IMR-90 (cell line): Measurements from ENCODE around the gene LCN2. TPM values are rescaled to one million over a fixed set of nuclear protein-coding genes. Genes with fewer than 3 reads are reported as not detected.
A peak's percentile ranks its signal among the peaks of the same experiment; 100 is the strongest.

Experiments
- ATAC-seq: fragments of 200-7000 bp; cut with Tn5 transposase; 2 replicates; pipeline ENCODE4 v1.9.1; 2020; ENCODE audit warnings: low read depth, mild to moderate bottlenecking, moderate library complexity
- BruUV-seq: library from RNA; stranded (reverse); fragments of 400-500 nt; replicated peaks from 2 replicates; lab custom pipeline; 2021; lab: Mats Ljungman, UMichigan
- CTCF ChIA-PET: fragments of 300-600 bp; formaldehyde crosslinking; extraction: SDS; loops from one replicate; lab custom pipeline; 2021; ENCODE audit warnings: antibody characterized with exemption; lab: Yijun Ruan, JAX
- POLR2A ChIA-PET: fragments of 300-600 bp; sonication (Branson Sonifier 250); formaldehyde crosslinking; loops from one replicate; lab custom pipeline; 2022; ENCODE audit warnings: antibody characterized with exemption; ENCODE audit not compliant: unreplicated experiment; lab: Charles Lee
- DNase-seq: peaks from one replicate; pipeline ENCODE4 v3.0.0; 2013
- H2AFZ ChIP-seq: replicated peaks from 2 replicates; pipeline ENCODE3; 2013; ENCODE audit warnings: low read length, mild to moderate bottlenecking; ENCODE audit not compliant: poor library complexity
- H2AK5ac ChIP-seq: 2 replicates; pipeline ENCODE4 v1.6.1; 2013; ENCODE audit warnings: low read depth, low read length, inconsistent platforms
- H2AK9ac ChIP-seq: replicated peaks from 2 replicates; pipeline ENCODE3; 2013; ENCODE audit warnings: mild to moderate bottlenecking, low read depth, low read length, moderate library complexity; ENCODE audit not compliant: poor library complexity
- H2BK120ac ChIP-seq: 2 replicates; pipeline ENCODE4 v1.6.1; 2013; ENCODE audit warnings: low read depth, low read length, inconsistent platforms
- H2BK15ac ChIP-seq: 3 replicates; pipeline ENCODE4 v1.6.1; 2013; ENCODE audit warnings: low read depth, low read length, inconsistent platforms
- H2BK20ac ChIP-seq: 2 replicates; pipeline ENCODE4 v1.6.1; 2013; ENCODE audit warnings: low read depth, mild to moderate bottlenecking, inconsistent platforms, low read length, moderate library complexity
- H2BK5ac ChIP-seq: 2 replicates; pipeline ENCODE4 v1.6.1; 2013; ENCODE audit warnings: mild to moderate bottlenecking, low read depth, low read length, inconsistent platforms; ENCODE audit not compliant: poor library complexity, severe bottlenecking
- H3K14ac ChIP-seq: replicated peaks from 2 replicates; pipeline ENCODE4 v1.6.1; 2013; ENCODE audit warnings: low read depth, low read length, inconsistent platforms
- H3K18ac ChIP-seq: 2 replicates; pipeline ENCODE4 v1.6.1; 2013; ENCODE audit warnings: low read depth, low read length, control low read depth
- H3K23ac ChIP-seq: 2 replicates; pipeline ENCODE4 v1.6.1; 2013; ENCODE audit warnings: low read depth, low read length, inconsistent platforms
- H3K27ac ChIP-seq: 2 replicates; pipeline ENCODE4 v1.5.1; 2013; ENCODE audit warnings: mild to moderate bottlenecking, control low read depth, low read length; ENCODE audit not compliant: insufficient read depth
- H3K27me3 ChIP-seq: 2 replicates; pipeline ENCODE4 v1.6.1; 2013; ENCODE audit warnings: low read length; ENCODE audit not compliant: control insufficient read depth, insufficient read depth
- H3K36me3 ChIP-seq: 2 replicates; pipeline ENCODE4 v1.6.1; 2013; ENCODE audit warnings: low read length, mixed read lengths; ENCODE audit not compliant: control insufficient read depth, insufficient read depth
- H3K4ac ChIP-seq: 2 replicates; pipeline ENCODE4 v1.6.1; 2013; ENCODE audit warnings: low read depth, low read length, inconsistent platforms
- H3K4me1 ChIP-seq: 2 replicates; pipeline ENCODE4 v1.6.1; 2013; ENCODE audit warnings: low read length, mixed read lengths; ENCODE audit not compliant: control insufficient read depth, insufficient read depth
- H3K4me2 ChIP-seq: 2 replicates; pipeline ENCODE4 v1.6.1; 2013; ENCODE audit warnings: low read depth, mild to moderate bottlenecking, control low read depth, low read length, moderate library complexity
- H3K4me3 ChIP-seq: 2 replicates; pipeline ENCODE4 v1.5.1; 2013; ENCODE audit warnings: low read depth, mild to moderate bottlenecking, control low read depth, low read length, moderate library complexity; ENCODE audit not compliant: insufficient read depth
- H3K56ac ChIP-seq: 2 replicates; pipeline ENCODE4 v1.6.1; 2013; ENCODE audit warnings: low read length, inconsistent platforms; ENCODE audit not compliant: insufficient read depth; ENCODE audit errors: extremely low read depth
- H3K79me1 ChIP-seq, 2 experiments: 2 replicates each; pipeline ENCODE4 v1.6.1; 2013; ENCODE audit warnings: low read length in 2 of 2, inconsistent platforms in 1 of 2, low read depth in 1 of 2
- H3K9ac ChIP-seq: 2 replicates; pipeline ENCODE4 v1.6.1; 2013; ENCODE audit warnings: low read depth, low read length, control low read depth
- H3K9me1 ChIP-seq: 2 replicates; pipeline ENCODE4 v1.6.1; 2013; ENCODE audit warnings: low read length, inconsistent platforms; ENCODE audit not compliant: insufficient read depth
- H3K9me3 ChIP-seq: 2 replicates; pipeline ENCODE4 v1.6.1; 2013; ENCODE audit warnings: low read length; ENCODE audit not compliant: control insufficient read depth, insufficient read depth
- H4K20me1 ChIP-seq: 2 replicates; pipeline ENCODE4 v1.6.1; 2013; ENCODE audit warnings: low read length, inconsistent platforms; ENCODE audit not compliant: insufficient read depth
- H4K5ac ChIP-seq: 2 replicates; pipeline ENCODE4 v1.6.1; 2013; ENCODE audit warnings: mild to moderate bottlenecking, low read depth, low read length, control low read depth
- H4K8ac ChIP-seq, 2 experiments: 2 replicates each; pipeline ENCODE4 v1.6.1; 2013; ENCODE audit warnings: low read depth in 2 of 2, low read length in 2 of 2, control low read depth in 1 of 2, inconsistent platforms in 1 of 2
- H4K91ac ChIP-seq: 2 replicates; pipeline ENCODE4 v1.6.1; 2013; ENCODE audit warnings: low read depth, low read length, inconsistent platforms; ENCODE audit not compliant: insufficient read depth
- CEBPB ChIP-seq: IDR thresholded peaks from 2 replicates; pipeline ENCODE4 v1.6.1; 2012; ENCODE audit warnings: low read depth, low read length, improper control_type of control experiment
- CHD1 ChIP-seq: IDR thresholded peaks from 2 replicates; pipeline ENCODE4 v1.6.1; 2012; ENCODE audit warnings: low read depth, low read length, improper control_type of control experiment
- CTCF ChIP-seq: conservative IDR thresholded peaks from 2 replicates; pipeline ENCODE4 v1.5.1; 2012; ENCODE audit warnings: mild to moderate bottlenecking, low read depth, low read length, improper control_type of control experiment
- FOS ChIP-seq: fragments of 150-350 bp; IDR thresholded peaks from 2 replicates; pipeline ENCODE4 v1.6.1; 2016; ENCODE audit warnings: low read depth, low read length
- POLR2A ChIP-seq: IDR thresholded peaks from 2 replicates; pipeline ENCODE4 v1.6.1; 2012; ENCODE audit warnings: mild to moderate bottlenecking, low read depth, low read length
- RCOR1 ChIP-seq: IDR thresholded peaks from 2 replicates; pipeline ENCODE4 v1.6.1; 2012; ENCODE audit warnings: mild to moderate bottlenecking, low read length, improper control_type of control experiment; ENCODE audit not compliant: insufficient replicate concordance
- WGBS, 2 experiments: methylation state at CpG; one replicate each; pipeline versions ENCODE4 v1.1.5 to v1.1.7; 2013; ENCODE audit warnings: missing lambda C conversion rate in 2 of 2; ENCODE audit not compliant: insufficient read length in 1 of 2; ENCODE audit errors: extremely low coverage in 2 of 2; 5-methylcytosine and 5-hydroxymethylcytosine counted together
- dilution Hi-C: fragments of 300-500 bp; cut with HindIII; formaldehyde crosslinking; loops from one replicate; pipeline ENCODE4 v1.14.3; 2018; ENCODE audit warnings: low sequenced_read_pairs; ENCODE audit not compliant: unreplicated experiment
- in situ Hi-C: fragments of 300-500 bp; cut with MboI; formaldehyde crosslinking; loops from 3 replicates; pipeline ENCODE4 v1.14.3; 2019; ENCODE audit warnings: low sequenced_read_pairs, inconsistent platforms, mixed read lengths
- intact Hi-C: fragments of 100-400 bp; cut with micrococcal nuclease; formaldehyde crosslinking; loops from 2 replicates; pipeline ENCODE4 v1.10.0; 2022
- polyA plus RNA-seq, 3 experiments: library from polyadenylated mRNA; depleted of rRNA; stranded (reverse); fragments of >200 nt; gene quantifications; 2 replicates each; pipeline ENCODE4 v1.2.3, GENCODE V29; 2012; ENCODE audit warnings: low replicate concordance in 1 of 3
- total RNA-seq: library from RNA; depleted of rRNA; stranded (reverse); fragments of >200 nt; gene quantifications from 2 replicates; pipeline ENCODE4 v1.2.3, GENCODE V29; 2012

Gene LCN2
- total and polyA plus RNA-seq, 2 of the 4 experiments (the other 2 are of a cell fraction): not detected

- Histone ChIP-seq H4K5ac (no peak overlapping the region), H3K4ac (no peak overlapping the region), H4K20me1 (no peaks in the 10 kb centered on the region; the same call in 1 of the 2 replicates), H2BK120ac (no peak overlapping the region), H2BK15ac (no peak overlapping the region), H3K4me3 (no peak overlapping the region), H3K14ac (no peak overlapping the region), H3K23ac (no peak overlapping the region), H3K4me2 (no peak overlapping the region), H4K8ac (no peak overlapping the region), H2BK5ac (no peak overlapping the region), H2BK20ac (no peak overlapping the region), H3K9ac (no peak overlapping the region), H3K4me1 (no peaks in the 10 kb centered on the region), H2AK5ac (no peak overlapping the region), H3K9me1 (no peaks in the 10 kb centered on the region), H3K36me3 (no peaks in the 10 kb centered on the region), H3K27me3 (peaks cover 13% of the 10 kb centered on the region; the same call in 1 of the 2 replicates), H3K9me3 (no peaks in the 10 kb centered on the region), H2AK9ac (no peak overlapping the region), H3K27ac (no peak overlapping the region), H3K56ac (no peak overlapping the region), H3K18ac (no peak overlapping the region), H3K79me1 (no peaks in the 10 kb centered on the region), H2AFZ (no peak overlapping the region), H4K91ac (no peak overlapping the region)
- ChIA-PET POLR2A (no interaction called here), CTCF (no interaction called here)
- no TSS peak for BruUV-seq
- ATAC-seq (no peak), DNase-seq (no peak)
- dilution Hi-C loops: no loop called here
- WGBS, 2 experiments: 66% methylated on average over 13 of the region's 19 CpGs; no CpG with 5 or more reads in 1 of the 2 experiments
- in situ Hi-C loops: no loop called here
- TF ChIP-seq FOS (no peak), CHD1 (no peak), RCOR1 (no peak), CEBPB (no peak), CTCF (0 out of 2 replicates have a peak, but pooled peaks have one; percentile 15), POLR2A (no peak)
- intact Hi-C loops: no loop called here
Measured at GRCh38 chr9:128150594-128151308, 1.5 kb downstream of the LCN2 start.
